HG02759 (cell line): ENCODE results near the gene ADGRD2.

Source experiments
- ATAC-seq: cut with Tn5 transposase; IDR thresholded peaks from one replicate; pipeline ENCODE4 v1.9.1; 2021; ENCODE audit warnings: mild to moderate bottlenecking, moderate library complexity; ENCODE audit not compliant: unreplicated experiment

Gene ADGRD2

GRCh38 chr9:124495126-124496074 lies 45.1 kb downstream of the ADGRD2 start:
- no peak for ATAC-seq

DNA sequence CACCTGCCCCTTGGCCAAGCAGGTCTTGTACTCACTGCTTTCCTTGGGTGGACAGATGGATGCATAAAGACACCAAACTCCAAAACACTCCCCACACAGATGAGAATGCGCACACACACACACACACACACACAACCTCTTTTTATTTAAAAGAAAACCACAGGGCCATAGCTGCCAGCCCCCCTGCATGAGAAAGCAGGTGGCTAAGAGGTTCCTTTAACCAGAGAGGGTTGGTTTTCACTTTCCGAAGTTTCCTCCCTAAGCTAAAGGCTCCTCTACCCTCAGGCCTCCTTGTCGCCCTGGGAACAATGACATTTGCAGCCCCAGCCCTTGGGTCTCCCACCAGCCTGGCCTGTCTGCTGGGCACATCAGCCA lies 45.8 kb downstream of the ADGRD2 start:
- ATAC-seq: no peak

GRCh38 chr9:124496463-124496862 lies 46.2 kb downstream of the ADGRD2 start:
- no peak for ATAC-seq

DNA sequence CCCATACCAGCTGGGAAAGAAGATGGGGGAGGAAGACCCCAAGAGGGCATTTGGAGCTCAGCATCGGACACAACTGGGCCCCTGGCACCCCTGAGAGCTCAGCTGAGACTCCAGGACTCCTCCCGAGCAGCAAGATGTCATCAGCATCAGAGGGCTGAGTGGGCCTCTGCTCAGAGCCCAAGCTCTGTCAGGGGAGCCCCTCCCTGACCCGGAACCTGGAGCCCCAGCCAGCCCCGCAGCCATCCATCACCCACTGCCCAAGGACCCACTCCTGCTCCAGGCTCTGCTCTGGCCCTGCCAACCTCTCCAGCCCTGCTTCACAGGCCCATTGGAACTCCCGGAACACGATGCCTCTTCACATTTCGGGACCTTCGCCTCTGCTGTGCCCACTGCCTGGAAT lies 47.2 kb downstream of the ADGRD2 start:
- no peak for ATAC-seq

DNA sequence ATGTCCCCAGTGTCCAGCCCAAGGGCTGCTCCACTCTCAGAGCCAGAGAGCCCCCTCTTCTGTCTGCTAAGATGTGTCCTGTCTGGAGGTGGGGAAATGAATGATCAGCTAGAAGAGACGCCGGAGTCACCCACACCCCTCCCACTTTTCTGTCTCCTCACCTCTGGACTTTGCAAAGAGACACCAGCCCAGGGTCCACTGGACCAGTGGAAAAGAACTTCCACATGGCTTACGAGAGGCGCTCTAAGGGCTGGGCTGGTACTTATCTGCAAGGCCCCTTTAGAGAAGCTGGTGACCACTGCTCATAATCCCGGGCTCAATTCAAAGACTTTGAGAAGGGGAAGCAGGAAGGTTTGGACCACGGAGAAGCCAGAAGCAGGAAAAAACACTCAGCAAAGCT lies 47.8 kb downstream of the ADGRD2 start:
- no peak for ATAC-seq

- ATAC-seq: no peak
Measured at GRCh38 chr9:124498499-124499146, 48.4 kb downstream of the ADGRD2 start.

DNA sequence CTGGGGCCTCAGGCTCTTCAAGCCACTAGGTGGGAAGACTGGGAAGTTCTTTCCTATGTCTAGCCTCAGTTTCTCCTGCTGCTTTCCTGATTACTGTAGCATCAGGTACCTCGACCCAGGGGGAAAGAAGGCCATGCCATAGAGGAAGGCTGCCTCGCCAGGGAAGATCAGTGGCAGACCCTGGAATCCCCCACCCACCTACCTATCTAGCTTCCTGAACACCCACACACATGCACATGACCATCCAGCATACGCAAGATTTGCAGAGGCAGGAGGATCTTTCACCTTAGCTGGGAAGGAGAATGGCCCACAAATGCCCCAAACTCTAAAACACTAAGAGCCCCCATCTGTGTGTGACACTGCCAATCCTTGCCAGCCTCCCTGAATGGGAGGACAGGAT lies 49.0 kb downstream of the ADGRD2 start:
- ATAC-seq: no peak

GRCh38 chr9:124500028-124500795 lies 50.0 kb downstream of the ADGRD2 start:
- ATAC-seq: no peak

DNA sequence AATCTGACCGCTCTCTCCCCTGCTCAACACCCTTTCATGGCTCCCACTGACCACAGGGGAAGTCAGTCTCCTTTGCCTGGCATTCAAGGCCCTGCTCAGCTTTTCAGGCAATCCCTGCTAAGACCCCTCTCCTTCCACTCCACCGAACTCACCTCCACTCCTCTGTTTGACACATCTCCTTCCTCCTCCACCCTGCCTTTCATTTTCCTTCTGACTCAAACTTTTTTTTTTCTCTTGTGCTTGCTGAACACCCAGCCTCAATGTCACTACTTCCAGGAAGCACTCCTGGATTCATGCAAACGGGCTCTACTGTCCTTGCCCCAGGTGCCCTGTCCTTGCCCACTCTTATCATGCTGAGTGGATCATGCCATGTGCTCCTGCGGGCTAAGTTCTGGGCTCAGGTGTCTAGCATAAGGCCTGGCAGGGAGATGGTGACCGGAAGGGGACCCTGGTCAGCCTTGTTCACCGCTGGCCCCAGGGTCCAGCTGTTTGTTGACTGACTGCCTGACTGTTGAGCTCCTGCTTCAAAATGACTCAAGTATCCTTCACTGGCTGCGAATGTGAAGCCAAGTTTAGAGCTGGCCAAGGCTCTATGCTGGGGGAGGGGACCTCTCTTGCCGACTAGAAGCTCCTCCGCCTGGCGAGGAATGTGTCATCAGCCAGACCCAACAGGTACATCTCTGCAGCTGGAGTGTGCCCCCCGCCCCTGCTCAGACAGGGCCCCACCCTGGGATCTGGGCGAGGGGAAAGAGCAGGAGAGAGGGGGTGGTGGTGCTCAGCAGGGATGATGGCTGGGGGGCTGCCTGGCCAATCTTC lies 50.8 kb downstream of the ADGRD2 start:
- ATAC-seq: no peak

GRCh38 chr9:124501771-124502320 lies 51.6 kb downstream of the ADGRD2 start:
- no peak for ATAC-seq

GRCh38 chr9:124502711-124503702 lies 52.8 kb downstream of the ADGRD2 start:
- no peak for ATAC-seq

- no peak for ATAC-seq
Measured at GRCh38 chr9:124503713-124504529, 53.7 kb downstream of the ADGRD2 start.

DNA sequence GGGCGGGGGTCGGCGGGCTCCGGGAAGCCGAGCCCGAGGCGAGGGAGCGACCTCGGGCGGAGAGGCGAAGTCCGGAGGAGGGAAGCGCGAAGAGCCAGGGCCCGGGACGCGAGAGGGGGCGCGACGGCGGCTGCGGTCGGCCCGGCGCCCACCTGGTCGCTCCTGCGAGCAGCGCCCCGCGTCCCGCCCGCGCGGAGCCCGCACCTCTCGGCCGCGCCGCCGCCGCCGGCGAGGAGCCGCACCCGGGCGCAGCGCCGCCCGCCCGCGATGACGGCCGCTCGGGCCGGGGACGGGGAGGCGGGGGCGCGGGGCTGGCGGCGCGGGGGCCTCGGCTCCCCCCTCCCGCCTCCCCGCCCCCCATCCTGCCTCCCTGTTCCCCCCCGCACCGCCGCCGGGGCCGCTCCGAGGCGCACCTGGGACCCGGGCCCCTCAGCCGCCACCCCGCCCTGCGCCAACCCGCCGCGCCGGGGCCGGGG lies 54.3 kb downstream of the ADGRD2 start:
- no peak for ATAC-seq

GRCh38 chr9:124505006-124505900 lies 55.0 kb downstream of the ADGRD2 start:
- no peak for ATAC-seq

DNA sequence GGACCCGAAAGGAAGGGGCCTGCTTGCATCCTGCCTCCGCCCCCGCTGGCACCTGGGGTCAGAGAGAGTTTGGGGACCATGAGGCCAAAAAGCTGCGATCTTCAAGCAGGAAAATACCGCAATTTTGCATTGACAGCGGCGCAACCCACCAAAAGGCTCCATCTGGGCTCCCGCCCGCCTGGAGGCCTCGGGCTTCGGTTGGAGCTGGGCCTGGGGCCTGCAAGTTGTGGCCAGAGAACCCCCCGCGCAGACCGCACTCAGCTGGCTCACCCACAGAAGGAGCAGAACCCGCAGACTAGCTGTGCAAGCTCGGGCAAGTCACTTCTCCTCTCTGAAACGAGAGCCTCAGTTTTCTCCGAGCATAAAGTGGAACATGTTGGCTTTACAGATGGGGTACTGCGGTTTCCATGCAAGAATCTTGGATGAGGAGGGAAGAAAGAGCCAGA lies 55.7 kb downstream of the ADGRD2 start:
- no peak for ATAC-seq

- no peak for ATAC-seq
Measured at GRCh38 chr9:124506433-124506832, 56.2 kb downstream of the ADGRD2 start.
